MG63 (cell line): ENCODE measurements around the gene EXOC7. TPM values are rescaled to one million over a fixed set of nuclear protein-coding genes. Genes with fewer than 3 reads are reported as not detected.

Source experiments
- DNase-seq: peaks from one replicate; pipeline ENCODE4 v3.0.0-alpha.2; 2020
- H3K27me3 ChIP-seq: fragments of 250-450 bp; sonication (Bioruptor Pico); 2 replicates; pipeline ENCODE4 v1.5.1; 2020; ENCODE audit warnings: mild to moderate bottlenecking, moderate library complexity
- H3K36me3 ChIP-seq: fragments of 250-450 bp; sonication (Bioruptor Pico); 2 replicates; pipeline ENCODE4 v1.5.1; 2020; ENCODE audit warnings: mild to moderate bottlenecking, moderate library complexity
- H3K4me3 ChIP-seq: fragments of 250-450 bp; sonication (Bioruptor Pico); 2 replicates; pipeline ENCODE4 v1.5.1; 2020; ENCODE audit warnings: mild to moderate bottlenecking, moderate library complexity
- H3K9me3 ChIP-seq: fragments of 250-450 bp; sonication (Bioruptor Pico); 2 replicates; pipeline ENCODE4 v1.5.1; 2020; ENCODE audit warnings: mild to moderate bottlenecking, moderate library complexity
- total RNA-seq: library from RNA; depleted of rRNA; stranded (reverse); fragments of >200 nt; shearing (Covaris generic); gene quantifications from 2 replicates; pipeline ENCODE4 v1.2.3, GENCODE V29; 2014; ENCODE audit warnings: low replicate concordance

EXOC7 gene
- total RNA-seq, 1 experiment from 2014 or later, result 81.8 TPM

DNA sequence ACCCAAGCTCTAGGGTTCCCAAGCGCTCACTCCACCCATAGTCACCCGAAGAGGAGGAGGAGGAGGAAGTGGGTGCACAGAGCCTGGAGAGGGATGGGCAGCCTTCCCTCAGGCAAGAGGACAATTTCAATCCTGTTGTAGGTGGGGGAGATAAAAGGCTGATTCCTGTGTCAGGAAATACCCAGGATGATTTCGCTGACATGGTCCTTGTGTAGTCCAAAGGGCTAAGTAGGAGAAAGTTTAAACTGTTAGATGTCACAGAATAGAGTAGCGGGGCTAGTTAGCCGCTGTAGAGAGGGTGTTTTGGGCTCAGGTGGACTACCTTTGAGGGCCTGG lies 1.3 kb upstream of the EXOC7 start:
- Histone ChIP-seq H3K27me3 (no peaks in the 10 kb centered on the region), H3K9me3 (no peaks in the 10 kb centered on the region)
- DNase-seq, result no peak

DNA sequence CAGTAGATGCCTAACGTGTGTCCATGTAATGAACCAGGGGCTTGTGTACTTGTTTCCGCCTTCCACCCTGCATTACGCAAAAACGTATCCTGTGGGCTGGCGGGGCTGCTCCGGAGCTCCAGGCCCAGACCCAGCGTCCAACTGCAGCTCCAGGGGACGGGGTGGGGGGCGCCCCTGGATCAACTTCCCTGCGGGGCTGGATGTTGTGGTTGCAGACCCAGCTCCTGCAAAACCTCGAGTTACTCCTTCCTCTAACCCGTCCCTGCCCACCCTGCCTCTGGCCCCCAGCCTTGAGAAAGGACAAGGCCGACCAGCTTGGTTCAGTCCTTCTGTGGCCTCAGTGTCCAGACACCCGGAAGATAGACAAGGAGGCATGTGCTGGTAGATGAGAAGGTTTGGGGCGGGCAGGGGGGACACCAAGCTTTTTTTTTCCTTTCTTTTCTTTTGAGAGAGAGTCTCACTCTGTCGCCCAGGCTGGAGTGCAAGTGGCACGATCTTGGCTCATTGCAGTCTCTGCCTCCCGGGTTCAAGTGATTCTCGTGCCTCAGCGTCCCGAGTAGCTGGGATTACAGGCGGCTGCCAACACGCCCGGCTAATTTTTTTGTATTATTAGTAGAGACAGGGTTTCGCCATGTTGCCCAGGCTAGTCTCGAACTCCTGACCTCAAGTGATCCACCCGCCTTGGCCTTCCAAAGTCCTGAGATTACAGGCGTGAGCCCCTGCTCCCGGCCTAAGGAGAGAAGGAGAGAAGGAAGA lies 731 bp upstream of the EXOC7 start:
- no peak for DNase-seq
- H3K9me3 ChIP-seq, result no peaks in the 10 kb centered on the region
- H3K4me3 ChIP-seq, result peak overlapping the region; percentile 92
- no peaks in the 10 kb centered on the region for H3K27me3 ChIP-seq
- H3K36me3 ChIP-seq, result peaks cover 28% of the 10 kb centered on the region

More for the DNA sequence above, 1.3 kb upstream of the EXOC7 start:
- Histone ChIP-seq H3K36me3 (peaks cover 23% of the 10 kb centered on the region), H3K4me3 (no peak overlapping the region; the same call in 1 of the 2 replicates)

DNA sequence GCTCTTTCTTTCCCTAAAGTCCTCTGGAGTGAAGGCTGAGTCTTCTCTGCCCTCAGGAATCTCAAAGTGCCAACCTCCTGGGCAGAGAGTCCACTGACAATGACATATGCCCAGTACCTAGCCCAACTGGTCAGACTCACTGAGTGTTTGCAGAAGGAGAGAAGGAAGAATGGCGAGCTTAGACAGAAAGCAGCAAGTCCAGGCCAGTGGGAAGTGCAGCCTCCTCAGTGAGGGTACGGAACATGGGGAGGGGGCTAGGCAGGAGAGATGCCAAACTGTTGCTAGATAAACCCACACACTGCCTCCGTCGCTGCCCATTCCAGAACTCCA lies 678 bp downstream of the EXOC7 start:
- H3K27me3 ChIP-seq, result no peaks in the 10 kb centered on the region
- H3K36me3 ChIP-seq, result peaks cover 38% of the 10 kb centered on the region
- no peak for DNase-seq
- peak overlapping the region; percentile 92 for H3K4me3 ChIP-seq
- no peaks in the 10 kb centered on the region for H3K9me3 ChIP-seq

DNA sequence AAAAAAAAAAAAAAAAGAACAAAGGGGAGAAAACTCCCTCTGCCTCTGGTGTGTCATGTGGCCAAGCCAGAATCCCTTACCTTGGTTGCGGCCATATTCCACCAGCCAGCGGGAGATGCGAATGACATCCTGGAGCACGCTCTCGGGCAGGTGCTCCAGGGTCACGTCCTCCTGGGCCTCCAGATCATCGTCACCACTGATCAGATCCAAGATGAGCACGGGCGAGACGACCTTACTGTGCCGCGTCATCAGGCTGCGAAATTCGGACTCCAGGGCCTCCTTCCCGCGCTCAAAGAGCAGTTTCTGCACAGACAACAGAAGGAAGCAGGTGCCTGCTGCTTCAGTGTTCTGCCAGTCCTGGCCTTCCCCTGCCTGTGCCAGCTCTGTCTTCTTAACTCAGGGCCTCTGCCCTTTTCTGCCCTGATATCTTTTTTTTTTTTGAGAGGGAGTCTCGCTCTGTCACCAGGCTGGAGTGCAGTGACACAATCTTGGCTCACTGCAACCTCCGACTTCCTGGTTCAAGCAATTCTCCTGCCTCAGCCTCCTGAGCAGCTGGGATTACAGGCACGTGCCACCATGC lies 5.8 kb downstream of the EXOC7 start:
- Histone ChIP-seq H3K9me3 (no peaks in the 10 kb centered on the region), H3K36me3 (peaks cover 72% of the 10 kb centered on the region), H3K4me3 (no peak overlapping the region), H3K27me3 (no peaks in the 10 kb centered on the region)
- DNase-seq, result no peak

DNA sequence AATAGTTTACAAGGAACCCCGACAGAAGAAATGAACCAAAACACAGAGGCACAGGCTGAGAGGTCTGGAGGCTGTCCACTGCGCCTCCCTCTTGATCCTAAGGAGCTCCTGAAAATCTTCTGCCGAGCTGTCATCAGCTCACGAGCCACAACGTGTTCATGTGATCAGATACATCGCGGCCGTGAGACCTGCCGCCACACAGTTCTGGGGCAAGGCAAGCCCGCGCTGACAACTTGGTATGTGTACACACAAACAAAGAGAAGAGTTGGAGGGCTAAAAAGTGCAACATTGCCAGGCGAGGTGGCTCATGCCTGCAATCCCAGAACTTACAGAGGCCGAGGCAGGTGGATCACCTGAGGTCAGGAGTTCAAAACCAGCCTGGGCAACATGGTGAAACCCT lies 7.6 kb downstream of the EXOC7 start:
- no peaks in the 10 kb centered on the region for H3K9me3 ChIP-seq
- H3K4me3 ChIP-seq, result no peak overlapping the region
- no peaks in the 10 kb centered on the region for H3K27me3 ChIP-seq
- peaks cover 67% of the 10 kb centered on the region for H3K36me3 ChIP-seq
- DNase-seq, result no peak

DNA sequence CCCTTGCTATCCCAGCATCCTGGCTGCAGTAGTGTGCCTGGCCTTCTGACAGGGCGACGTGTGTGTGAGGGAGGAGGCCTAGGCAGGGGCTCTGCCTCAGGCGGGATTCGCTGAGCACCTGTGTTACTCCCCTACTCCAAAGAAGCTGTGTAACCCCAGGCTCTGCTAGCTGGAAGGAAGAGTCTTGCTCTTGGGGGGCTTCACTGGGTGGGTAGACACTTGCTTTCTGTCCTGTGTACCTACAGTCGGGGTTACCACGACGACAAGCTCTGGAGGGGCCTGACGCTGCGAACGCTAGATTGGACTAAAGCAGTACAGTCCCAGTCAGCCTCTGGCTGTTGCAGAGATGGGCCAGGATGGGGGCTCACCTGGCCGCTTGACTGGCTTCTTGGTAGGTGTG lies 9.5 kb downstream of the EXOC7 start:
- Histone ChIP-seq H3K9me3 (no peaks in the 10 kb centered on the region), H3K27me3 (no peaks in the 10 kb centered on the region), H3K36me3 (peaks cover 69% of the 10 kb centered on the region), H3K4me3 (no peak overlapping the region)
- DNase-seq, result no peak

DNA sequence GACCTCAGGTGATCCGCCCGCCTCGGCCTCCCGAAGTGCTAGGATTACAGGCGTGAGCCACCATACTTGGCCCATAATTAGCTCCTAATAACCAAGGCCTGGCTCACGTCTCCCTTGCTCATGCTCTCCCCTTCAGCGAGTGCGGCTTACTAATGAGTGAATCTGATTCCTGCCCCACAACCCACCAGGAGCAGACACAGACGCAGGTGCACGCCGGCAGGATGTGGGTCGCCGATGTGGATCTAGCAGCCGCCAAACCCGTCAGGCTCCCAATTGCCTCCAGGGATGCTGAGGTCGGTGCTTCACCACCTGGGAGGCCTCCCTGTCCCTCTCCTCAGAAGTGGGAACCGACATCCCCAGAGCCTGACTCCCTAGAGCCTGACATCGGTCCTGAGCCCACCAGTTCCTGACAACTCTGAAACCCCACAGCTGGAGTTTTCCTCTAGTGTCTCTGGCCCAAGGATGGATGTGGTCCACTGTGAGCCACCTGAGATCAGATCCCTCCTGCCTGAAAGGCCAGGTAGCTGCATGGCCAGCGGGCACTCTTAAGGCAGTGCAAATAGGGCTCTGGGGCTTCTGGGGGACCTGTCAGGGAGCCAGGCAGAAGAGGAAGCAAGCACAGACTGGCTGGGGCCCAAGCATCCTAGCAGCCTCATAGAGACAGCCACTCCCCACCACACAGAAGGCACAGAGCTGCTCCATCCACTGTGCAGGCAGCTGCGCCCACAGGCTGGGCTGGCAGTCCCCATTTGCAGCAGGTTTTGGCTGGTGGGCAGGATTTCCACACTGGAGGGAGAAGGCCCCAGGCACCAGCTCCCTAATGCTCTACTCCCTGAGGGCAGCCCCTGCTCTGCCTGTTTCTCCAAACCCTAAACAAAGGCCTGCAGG lies 10.8 kb downstream of the EXOC7 start:
- no peaks in the 10 kb centered on the region for H3K9me3 ChIP-seq
- DNase-seq, result no peak
- H3K36me3 ChIP-seq, result peaks cover 74% of the 10 kb centered on the region
- H3K4me3 ChIP-seq, result no peak overlapping the region
- no peaks in the 10 kb centered on the region for H3K27me3 ChIP-seq

DNA sequence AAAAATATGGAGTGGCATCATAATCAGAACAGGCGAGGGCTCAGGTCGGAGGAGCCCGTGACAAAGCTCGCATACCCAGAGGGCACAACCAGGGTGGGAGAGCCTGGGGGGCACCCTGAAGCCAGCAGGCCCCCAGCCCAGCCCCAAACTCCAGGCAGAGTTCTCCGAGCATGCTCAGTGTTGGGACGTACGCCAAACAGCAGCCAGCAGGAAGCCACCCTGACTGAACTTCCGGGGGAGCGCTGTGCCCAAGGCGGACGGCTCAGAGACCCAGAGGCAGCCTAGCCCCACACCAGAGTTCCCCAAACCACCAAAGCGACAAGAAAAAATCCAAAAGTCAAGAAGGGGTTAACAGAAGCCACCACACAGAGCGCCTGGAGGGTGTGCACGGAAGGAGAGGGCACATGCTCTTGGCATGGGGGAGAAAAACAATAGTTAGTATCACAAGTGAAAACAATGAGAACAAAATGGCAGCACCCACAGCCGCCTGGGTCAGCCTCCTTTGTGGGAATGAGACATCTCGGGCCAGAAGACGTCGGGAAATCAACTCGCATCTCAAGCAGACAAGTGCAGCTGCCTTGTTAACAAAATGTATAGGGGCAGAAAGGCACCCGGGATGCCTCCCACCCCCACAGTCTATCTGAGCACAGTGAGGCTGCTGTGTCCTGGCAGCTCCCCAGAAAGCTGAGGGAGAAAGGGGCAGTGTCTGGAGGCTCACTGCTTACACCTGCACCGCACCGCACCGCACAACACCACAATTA lies 11.9 kb downstream of the EXOC7 start:
- H3K9me3 ChIP-seq, result no peaks in the 10 kb centered on the region
- no peak for DNase-seq
- no peak overlapping the region for H3K4me3 ChIP-seq
- H3K27me3 ChIP-seq, result no peaks in the 10 kb centered on the region
- peaks cover 72% of the 10 kb centered on the region for H3K36me3 ChIP-seq

DNA sequence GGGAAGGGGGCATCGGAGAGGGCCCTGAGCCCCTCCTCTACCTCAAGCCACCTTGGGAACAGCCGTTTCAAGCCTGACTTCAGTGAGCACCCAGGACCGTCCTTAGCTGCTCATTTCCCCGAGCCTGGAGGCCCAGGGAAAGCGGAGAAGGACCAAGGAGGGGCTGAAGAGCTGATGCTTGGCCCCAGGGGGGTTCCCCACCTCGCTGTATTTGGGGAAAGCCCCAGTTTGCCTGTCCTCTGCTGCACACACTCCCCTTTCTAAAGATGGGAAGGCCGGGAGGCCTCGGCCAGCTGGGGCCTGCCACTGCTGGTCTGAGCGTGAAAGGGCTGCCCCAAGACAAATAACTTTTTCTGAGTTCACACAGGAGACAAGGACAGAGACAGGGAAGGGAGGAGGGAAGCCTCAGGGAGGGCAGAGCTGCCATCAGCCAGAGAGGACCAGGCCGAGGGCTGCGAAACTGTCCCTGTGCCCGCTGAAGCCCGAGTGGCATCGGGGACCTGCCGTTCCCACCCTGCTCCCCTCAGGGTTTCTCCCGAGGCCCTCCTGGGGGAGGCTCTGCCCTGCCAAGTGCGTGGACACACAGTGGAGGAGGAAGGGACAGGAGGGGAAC lies 13.0 kb downstream of the EXOC7 start:
- Histone ChIP-seq H3K4me3 (no peak overlapping the region), H3K27me3 (no peaks in the 10 kb centered on the region), H3K9me3 (no peaks in the 10 kb centered on the region), H3K36me3 (peaks cover 67% of the 10 kb centered on the region)
- DNase-seq, result no peak

DNA sequence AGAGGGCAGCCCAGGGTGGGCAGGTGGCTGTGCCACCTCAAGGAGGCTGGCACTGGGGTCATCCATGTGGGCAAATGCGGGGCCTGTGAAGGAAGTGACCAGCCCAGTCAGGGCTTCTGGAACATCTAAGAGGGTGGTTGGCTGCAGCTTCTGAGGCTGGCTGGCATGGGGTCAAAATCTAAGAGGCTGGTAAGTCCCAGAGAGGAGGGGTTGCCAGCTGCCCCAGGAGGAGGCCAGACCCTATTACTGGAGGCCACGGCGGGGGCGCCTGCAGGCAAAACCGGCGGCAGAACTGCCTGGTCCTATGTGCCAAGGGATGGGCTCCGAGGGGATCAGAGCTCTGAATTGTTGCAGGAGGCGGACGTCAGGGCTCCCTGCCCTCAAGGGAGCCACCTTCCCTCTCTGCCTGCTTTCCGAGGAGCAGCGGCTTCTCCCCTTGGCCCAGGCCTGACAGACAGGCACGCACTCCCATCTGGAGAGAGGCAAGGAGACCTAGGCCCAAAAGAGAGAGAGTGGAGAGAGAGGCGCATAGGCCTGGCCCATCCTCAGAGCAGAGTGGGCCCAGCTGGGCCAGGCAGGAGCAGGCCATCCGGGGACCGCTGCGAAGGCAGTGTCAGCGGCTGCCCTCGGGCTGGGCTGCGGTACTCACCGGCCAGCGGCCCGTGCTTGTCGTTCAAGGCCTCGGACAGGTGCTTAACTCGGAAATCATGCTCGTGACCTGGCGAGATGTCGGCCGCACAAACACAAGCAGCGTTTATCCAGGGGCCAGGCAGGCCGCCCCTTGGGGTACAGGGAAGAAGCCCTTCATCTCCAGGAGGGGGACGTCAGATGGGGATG lies 13.7 kb downstream of the EXOC7 start:
- no peaks in the 10 kb centered on the region for H3K9me3 ChIP-seq
- peaks cover 69% of the 10 kb centered on the region for H3K36me3 ChIP-seq
- no peaks in the 10 kb centered on the region for H3K27me3 ChIP-seq
- no peak overlapping the region for H3K4me3 ChIP-seq
- DNase-seq, result no peak

DNA sequence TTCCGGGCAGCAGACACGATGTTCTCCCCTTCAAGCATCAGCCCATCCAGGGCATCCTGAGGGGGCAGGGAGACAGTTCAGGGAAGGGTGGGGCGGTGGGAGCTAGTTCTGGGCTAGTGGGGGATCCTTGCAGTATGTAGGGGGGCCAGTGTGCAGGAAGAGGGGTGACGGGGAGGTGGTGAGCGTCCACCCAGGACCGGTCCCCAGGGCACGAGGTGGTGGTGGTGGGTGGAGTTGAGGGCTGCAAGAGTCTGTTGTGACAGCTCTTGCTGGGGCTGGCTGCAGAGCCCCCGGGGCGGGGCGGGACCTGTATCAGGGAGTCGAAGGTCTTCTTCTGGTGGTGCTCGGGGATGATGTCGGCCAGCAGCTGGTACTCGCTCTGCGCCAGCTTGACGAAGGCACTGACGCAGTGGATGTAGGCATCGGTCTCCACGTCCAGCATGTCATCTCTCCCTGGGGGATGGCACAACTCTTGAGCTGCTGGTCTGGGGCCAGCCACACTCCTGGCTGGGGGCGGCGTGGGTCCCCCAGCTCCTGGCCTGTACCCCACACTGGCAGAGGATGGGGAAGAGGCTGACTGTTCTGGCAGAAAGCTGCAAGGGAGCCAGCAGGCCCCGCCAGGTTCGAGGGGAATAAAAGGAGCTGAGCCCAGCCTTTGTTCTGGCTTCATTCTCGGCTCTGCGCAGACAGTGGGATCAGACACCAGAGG lies 14.6 kb downstream of the EXOC7 start:
- Histone ChIP-seq H3K36me3 (peaks cover 72% of the 10 kb centered on the region), H3K4me3 (no peak overlapping the region), H3K27me3 (no peaks in the 10 kb centered on the region), H3K9me3 (no peaks in the 10 kb centered on the region)
- no peak for DNase-seq

DNA sequence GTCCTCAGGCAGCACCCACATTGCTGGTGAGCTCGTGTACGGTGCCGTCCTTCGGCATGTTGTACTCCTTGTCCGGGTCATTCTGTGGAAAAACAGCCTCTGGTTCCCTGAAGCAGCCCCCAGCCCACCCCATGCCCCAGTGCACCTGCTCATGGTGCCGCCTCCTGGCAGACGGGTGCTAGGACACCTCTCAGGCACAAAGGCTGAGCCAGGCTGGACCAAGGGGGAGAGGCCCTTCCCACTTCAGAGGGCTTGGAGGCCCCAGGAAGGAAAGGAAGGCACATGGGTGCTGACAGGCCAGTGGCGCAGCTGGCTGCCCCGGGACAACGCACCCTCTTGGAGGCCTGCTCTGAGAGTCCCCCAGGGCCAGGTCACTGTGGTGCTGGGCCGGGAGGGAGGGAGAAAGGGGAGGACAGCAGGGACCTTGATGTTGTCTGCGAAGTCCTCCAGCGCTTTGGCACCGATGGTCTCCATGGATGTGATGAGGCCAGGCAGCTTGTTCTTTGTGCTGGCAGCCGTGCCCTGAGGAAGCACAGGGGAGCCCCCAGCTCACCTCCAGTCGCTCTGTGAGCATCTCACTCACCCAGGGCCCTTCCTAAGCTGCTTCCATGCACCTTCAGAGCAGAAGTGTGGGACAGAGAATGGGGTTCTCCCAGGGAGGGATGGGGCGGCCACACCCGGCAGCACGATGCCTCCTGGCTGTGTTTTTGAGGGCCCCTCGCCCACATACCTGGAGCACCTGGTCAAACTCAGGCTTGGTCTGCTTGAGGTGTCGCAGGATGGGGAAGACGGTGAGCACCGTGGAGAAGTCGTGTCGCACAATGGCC lies 15.3 kb downstream of the EXOC7 start:
- no peaks in the 10 kb centered on the region for H3K27me3 ChIP-seq
- H3K36me3 ChIP-seq, result peaks cover 69% of the 10 kb centered on the region
- no peak for DNase-seq
- no peak overlapping the region for H3K4me3 ChIP-seq
- H3K9me3 ChIP-seq, result no peaks in the 10 kb centered on the region

DNA sequence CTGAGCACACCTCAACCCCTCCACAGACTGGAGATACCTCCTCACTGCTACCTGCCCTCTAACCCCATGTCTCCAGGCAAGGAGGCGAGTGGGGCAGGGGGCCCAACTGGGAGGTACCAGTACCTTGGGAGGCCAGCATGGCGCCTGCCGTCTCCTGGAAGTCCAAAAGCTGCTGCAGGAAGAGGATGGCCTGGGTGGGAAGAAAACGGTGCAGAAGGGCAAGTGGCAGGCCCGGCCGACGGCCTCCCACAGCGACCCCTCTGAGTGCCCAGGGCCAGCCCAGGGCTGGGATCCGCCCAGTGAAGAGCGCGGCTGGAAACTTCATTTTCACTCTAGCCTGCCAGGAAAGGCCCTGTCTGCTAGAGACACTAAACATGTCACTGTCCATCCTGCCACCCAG lies 16.1 kb downstream of the EXOC7 start:
- Histone ChIP-seq H3K9me3 (no peaks in the 10 kb centered on the region), H3K4me3 (no peak overlapping the region), H3K27me3 (no peaks in the 10 kb centered on the region), H3K36me3 (peaks cover 68% of the 10 kb centered on the region)
- DNase-seq, result no peak

DNA sequence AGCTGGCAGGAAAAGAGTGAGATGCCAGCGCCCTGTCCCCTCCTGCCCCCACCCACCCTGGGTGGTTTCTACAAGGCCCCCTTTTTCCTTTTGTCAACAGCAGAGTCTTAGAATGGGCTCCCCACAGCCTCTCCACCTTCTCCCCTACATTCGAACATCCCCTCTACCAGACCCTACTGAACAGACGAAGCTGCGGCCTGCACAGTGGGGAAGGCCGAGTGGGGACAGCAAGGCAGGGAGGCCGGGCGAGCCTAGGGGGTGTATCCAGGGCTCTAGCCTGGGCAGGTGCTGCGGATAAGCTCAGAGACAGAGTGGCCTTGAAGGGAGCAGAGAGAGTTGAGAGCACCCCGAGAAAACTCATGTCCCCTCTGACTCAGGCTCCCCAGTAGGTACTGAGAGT lies 17.2 kb downstream of the EXOC7 start:
- DNase-seq, result no peak
- Histone ChIP-seq H3K27me3 (no peaks in the 10 kb centered on the region), H3K9me3 (no peaks in the 10 kb centered on the region), H3K36me3 (peaks cover 63% of the 10 kb centered on the region), H3K4me3 (no peak overlapping the region)
